Stimulated activated naive CD8-positive, alpha-beta T cell treated with anti-CD3 and anti-CD28 coated beads, Interleukin-15, amount 100 ng/mL, for 72 hours (primary cell): ENCODE data around the gene HSPB7.
"Not testable (repeated sequence)": the region's sequence is repeated elsewhere in the genome, so short reads cannot be mapped to it uniquely, and the experiment has no call there.

ENCODE experiments used
- ATAC-seq: fragments of 150-1000 bp; cut with Tn5 transposase; 2 replicates; pipeline ENCODE4 v1.10.0; 2021; ENCODE audit warnings: mild to moderate bottlenecking, moderate library complexity
- DNase-seq, 2 donors: peaks; one replicate each; pipeline ENCODE4 v3.0.0; 2021 to 2022
- H3K27ac Mint-ChIP-seq, 2 donors: one replicate each; pipeline ENCODE4 v1.8.0; 2022; ENCODE audit warnings: mild to moderate bottlenecking in 2 of 2, mixed read lengths in 2 of 2, moderate library complexity in 2 of 2
- H3K27me3 Mint-ChIP-seq: one replicate; pipeline ENCODE4 v1.8.0; 2022; ENCODE audit warnings: mixed read lengths
- H3K4me1 Mint-ChIP-seq: one replicate; pipeline ENCODE4 v1.8.0; 2022; ENCODE audit warnings: mild to moderate bottlenecking, mixed read lengths
- H3K4me3 Mint-ChIP-seq, 2 donors: one replicate each; pipeline ENCODE4 v1.8.0; 2022; ENCODE audit warnings: mild to moderate bottlenecking in 2 of 2, mixed read lengths in 2 of 2, moderate library complexity in 1 of 2
- H3K9me3 Mint-ChIP-seq, 2 donors: one replicate each; pipeline ENCODE4 v1.8.0; 2022; ENCODE audit warnings: mixed read lengths in 2 of 2

The HSPB7 gene

GRCh38 chr1:16055613-16056520 lies 38.0 kb upstream of the HSPB7 start:
- H3K4me1 Mint-ChIP-seq: peaks cover 8% of the 10 kb centered on the region
- no peak overlapping the region for H3K4me3 Mint-ChIP-seq
- DNase-seq (peak; percentile 85 to 87), ATAC-seq (peak; percentile 92)
- no peak overlapping the region for H3K27ac Mint-ChIP-seq
- peaks cover 20% of the 10 kb centered on the region for H3K27me3 Mint-ChIP-seq
- H3K9me3 Mint-ChIP-seq: no peaks in the 10 kb centered on the region

DNA sequence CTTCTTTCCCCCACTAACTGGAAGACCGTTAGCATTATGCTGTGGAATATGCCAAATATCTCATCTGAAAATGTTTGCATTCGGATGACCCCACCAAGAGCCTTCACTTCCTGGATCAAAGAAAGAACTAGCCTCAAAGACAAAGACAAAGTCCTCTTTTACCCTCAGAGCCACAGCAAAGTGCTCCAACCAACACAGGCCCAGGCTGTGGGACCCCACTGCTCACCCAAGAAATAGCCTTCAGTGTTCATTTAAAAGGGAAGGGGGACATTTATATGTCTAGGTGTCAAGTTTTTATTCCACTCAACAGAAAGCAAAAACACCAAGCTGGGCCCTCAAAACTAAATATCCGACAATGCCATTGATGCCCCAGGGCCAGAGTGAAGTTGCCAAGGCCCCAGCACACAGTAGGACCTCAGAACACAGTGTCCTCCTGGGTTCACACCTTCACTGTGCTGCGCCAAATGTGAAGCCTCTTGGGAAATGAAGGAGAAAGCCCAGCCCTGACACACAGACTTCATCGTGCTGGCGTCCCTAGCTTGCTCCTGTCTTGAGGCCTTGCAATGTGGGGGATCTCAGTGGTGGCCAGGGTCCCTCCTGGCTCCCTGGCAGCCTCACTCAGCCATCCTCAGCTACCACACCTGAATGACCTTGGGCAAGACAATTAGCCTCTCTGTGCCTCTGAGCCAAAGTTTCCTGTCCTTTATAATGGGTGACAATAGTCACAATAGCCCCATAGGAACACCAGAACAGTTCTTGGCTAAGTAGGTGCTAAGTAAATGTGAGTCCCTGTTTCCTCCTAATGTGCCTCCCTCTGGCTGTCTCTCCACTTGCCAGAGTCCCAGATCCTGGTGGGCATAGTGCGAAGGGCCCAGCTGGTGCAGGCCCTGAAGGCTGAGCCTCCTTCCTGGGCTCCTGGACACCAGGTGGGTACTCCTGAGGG lies 37.0 kb upstream of the HSPB7 start:
- Mint-ChIP-seq H3K9me3 (no peaks in the 10 kb centered on the region), H3K27ac (no peak overlapping the region), H3K4me3 (no peak overlapping the region), H3K4me1 (peaks cover 8% of the 10 kb centered on the region), H3K27me3 (peaks cover 28% of the 10 kb centered on the region)
- DNase-seq (no peak), ATAC-seq (no peak)

DNA sequence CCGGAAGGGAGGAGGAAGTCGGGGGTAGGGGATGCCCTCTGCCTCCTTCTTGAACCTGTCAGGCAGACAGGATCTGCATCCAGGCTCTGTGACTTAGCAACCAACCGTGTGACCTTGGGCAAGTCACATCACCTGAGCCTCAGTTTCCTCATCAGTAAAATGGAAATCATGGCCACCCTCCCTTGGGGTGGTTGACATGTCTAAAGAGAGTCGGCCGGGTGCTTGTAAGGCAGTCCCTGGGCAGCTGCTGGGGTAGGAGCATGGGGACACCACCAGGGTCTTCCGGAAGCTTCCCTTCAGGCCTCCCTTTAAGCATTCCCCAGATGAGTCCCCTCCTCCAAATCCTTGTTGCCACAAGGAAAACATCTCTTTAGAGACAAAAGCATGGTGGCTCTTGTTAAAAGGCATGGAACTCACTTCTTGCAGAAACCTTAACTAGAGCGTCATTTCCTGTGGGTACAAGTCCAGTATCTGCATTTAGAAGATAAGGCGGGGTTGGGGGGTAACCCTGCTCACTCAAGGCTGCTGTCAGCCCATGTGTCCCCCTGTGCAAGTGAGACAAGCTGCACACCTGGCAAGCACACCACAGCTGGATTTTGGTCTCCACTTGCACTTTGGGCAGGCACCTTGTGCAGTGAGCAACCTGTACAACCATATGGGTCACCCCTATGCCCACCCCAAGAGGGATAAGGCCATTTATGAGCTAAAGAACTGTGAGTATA lies 36.1 kb upstream of the HSPB7 start:
- ATAC-seq (no peak), DNase-seq (no peak)
- Mint-ChIP-seq H3K9me3 (no peaks in the 10 kb centered on the region), H3K27ac (no peak overlapping the region), H3K27me3 (peaks cover 36% of the 10 kb centered on the region), H3K4me3 (no peak overlapping the region), H3K4me1 (peaks cover 16% of the 10 kb centered on the region)

DNA sequence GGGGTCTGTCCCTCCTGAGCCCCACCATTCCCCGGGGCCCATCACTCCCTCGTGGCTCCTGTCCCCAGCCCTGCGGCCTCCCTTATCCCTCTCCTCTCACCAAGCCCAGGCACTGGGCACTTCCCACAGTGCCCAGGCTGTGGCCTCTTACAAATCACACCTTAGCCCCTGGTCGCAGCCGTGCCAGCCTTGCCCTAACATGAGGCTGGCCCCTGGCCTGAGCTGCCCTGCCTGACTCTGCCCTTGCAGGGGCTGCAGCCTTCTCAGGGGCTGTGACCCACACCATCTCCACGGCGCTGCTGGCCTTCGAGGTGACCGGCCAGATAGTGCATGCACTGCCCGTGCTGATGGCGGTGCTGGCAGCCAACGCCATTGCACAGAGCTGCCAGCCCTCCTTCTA lies 34.1 kb upstream of the HSPB7 start:
- H3K27me3 Mint-ChIP-seq: peaks cover 38% of the 10 kb centered on the region
- peaks cover 21% of the 10 kb centered on the region for H3K4me1 Mint-ChIP-seq
- not testable (repeated sequence) for H3K27ac Mint-ChIP-seq, H3K9me3 Mint-ChIP-seq, H3K4me3 Mint-ChIP-seq, ATAC-seq, DNase-seq

- ATAC-seq: no peak
- Mint-ChIP-seq H3K27ac (no peak overlapping the region), H3K4me1 (peaks cover 17% of the 10 kb centered on the region), H3K9me3 (no peaks in the 10 kb centered on the region), H3K27me3 (peaks cover 39% of the 10 kb centered on the region), H3K4me3 (no peak overlapping the region)
- DNase-seq: no peak
Measured at GRCh38 chr1:16051039-16051438, 33.2 kb upstream of the HSPB7 start.

- Mint-ChIP-seq H3K27ac (peak overlapping the region in 1 of 2 donors; percentile 25), H3K4me3 (no peak overlapping the region), H3K4me1 (peaks cover 13% of the 10 kb centered on the region), H3K9me3 (no peaks in the 10 kb centered on the region), H3K27me3 (peaks cover 39% of the 10 kb centered on the region)
- ATAC-seq (no peak), DNase-seq (no peak)
Measured at GRCh38 chr1:16050328-16050727, 32.5 kb upstream of the HSPB7 start.

DNA sequence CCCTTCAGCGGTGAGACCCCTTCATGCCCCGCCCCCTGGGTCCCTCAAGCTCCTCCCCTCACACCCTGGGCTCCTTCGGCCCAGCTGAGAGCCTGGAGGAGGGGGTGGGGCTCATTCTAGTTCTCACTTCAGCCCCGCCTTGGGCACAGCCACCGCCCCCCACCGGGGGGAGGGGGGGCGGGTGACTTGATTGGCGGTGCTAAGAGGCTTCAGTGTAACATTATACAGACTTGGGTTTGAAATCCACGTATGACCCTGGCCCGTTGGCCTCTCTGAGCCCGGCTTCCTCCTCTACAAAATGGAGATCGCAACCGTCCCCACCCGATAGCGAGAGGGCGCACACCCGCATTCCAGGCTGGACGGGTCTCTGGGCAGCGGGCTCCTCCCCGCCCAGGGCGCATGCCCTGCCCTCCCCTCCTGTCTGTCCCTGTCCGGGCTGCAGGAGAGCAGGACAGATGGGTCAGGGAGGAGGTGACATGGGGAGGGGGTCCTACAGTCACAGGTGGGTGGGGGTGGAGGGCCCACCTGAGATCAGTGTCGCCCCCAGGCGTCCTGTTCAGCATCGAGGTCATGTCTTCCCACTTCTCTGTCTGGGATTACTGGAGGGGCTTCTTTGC lies 30.8 kb upstream of the HSPB7 start:
- peak; percentile 43 for ATAC-seq
- peak; percentile 36 to 40 for DNase-seq
- Mint-ChIP-seq H3K27ac (no peak overlapping the region), H3K4me1 (peaks cover 13% of the 10 kb centered on the region), H3K27me3 (peaks cover 39% of the 10 kb centered on the region), H3K4me3 (peak overlapping the region; percentile 25 to 64), H3K9me3 (no peaks in the 10 kb centered on the region)

DNA sequence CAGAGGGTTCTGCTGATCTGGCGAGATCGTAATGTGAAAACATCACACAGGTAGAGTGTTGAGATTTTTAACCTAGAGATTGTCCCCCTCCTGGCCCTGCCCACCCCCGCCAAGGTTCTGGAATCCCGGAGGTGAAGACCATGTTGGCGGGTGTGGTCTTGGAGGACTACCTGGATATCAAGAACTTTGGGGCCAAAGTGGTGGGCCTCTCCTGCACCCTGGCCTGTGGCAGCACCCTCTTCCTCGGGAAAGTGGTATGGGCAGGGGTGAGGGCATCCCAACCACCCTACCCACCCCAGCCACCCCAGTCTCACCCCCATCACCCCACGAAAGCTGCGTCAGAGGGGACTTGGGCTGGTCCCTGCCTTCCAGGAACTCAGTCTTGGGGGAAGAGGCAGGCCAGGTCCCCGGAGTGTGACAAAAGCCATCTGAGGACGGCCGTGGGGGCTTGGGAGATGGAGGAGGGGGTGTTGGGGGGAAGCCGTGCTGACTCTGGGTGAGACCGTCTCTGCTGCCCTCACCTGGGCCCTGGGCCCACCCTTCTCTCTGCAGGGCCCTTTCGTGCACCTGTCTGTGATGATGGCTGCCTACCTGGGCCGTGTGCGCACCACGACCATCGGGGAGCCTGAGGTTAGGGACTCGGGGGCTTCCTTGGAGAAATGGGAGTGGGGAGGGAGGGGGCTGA lies 30.1 kb upstream of the HSPB7 start:
- DNase-seq: no peak
- no peak for ATAC-seq
- peaks cover 13% of the 10 kb centered on the region for H3K4me1 Mint-ChIP-seq
- H3K4me3 Mint-ChIP-seq: peak overlapping the region in 1 of 2 donors; percentile 9
- H3K9me3 Mint-ChIP-seq: no peaks in the 10 kb centered on the region
- H3K27ac Mint-ChIP-seq: no peak overlapping the region
- H3K27me3 Mint-ChIP-seq: peaks cover 39% of the 10 kb centered on the region

DNA sequence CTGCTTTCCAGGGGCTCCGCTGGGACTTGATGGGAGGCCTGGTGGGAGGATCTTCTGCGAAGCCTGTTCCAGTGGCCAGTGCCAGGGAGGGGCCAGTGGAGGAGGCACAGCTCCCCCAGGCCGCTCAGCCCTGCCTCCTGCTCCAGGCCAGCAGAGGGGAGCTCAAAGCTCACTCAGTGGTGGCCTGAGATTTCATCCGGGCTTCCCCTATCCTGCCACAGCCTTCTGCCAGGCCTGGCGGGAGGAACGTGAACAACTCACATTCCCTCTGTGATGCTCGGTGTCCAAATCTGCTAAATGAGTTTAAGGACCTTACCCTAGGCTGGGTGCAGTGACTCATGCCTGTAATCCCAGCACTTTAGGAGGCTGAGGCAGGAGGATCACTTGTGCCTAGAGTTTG lies 29.0 kb upstream of the HSPB7 start:
- H3K4me3 Mint-ChIP-seq: no peak overlapping the region
- DNase-seq: no peak
- peaks cover 13% of the 10 kb centered on the region for H3K4me1 Mint-ChIP-seq

GRCh38 chr1:16043950-16044349 lies 26.1 kb upstream of the HSPB7 start:
- DNase-seq (no peak), ATAC-seq (no peak)
- peak overlapping the region in 1 of 2 donors; percentile 48 for H3K27ac Mint-ChIP-seq
- H3K27me3 Mint-ChIP-seq: peaks cover 11% of the 10 kb centered on the region
- H3K4me1 Mint-ChIP-seq: peaks cover 5% of the 10 kb centered on the region
- H3K9me3 Mint-ChIP-seq: no peaks in the 10 kb centered on the region
- no peak overlapping the region for H3K4me3 Mint-ChIP-seq

More for the DNA sequence above, 29.0 kb upstream of the HSPB7 start:
- Mint-ChIP-seq H3K27me3 (peaks cover 34% of the 10 kb centered on the region), H3K27ac (no peak overlapping the region), H3K9me3 (no peaks in the 10 kb centered on the region)
- ATAC-seq: no peak

DNA sequence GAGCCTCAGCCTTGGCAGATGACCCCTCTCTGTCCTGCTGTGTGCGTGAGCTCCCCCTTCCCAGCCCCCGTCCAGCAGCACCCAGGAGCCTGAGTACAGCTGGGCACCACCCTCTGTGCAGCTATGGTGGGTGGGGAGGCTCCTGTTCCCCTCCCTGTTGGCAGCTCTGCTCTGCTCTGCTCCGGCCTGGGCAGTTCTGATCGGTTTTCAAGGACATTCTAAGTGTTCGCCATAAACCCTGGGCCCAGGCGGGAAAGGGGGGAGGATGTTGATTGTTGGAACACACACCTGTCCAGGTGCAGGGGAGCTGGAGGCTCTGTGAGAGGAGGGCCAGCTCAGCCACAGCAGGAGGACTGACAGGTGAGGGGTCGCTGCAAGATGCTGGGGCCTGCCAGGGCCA lies 25.7 kb upstream of the HSPB7 start, which contains the start of gene CLCNKB:
Gene CLCNKB (plus strand): TSS at position 262 of the 400 bp plus-strand sequence. CDS start 711 bp downstream, outside the sequence.
- Mint-ChIP-seq H3K4me3 (no peak within 1 kb of the TSS), H3K4me1 (peaks cover 1% of the 10 kb centered on the region), H3K27ac (peak within 1 kb of the TSS in 1 of 2 donors; percentile 48), H3K27me3 (peaks cover 11% of the 10 kb centered on the region), H3K9me3 (no peaks in the 10 kb centered on the region)
- no peak for ATAC-seq
- no peak for DNase-seq

DNA sequence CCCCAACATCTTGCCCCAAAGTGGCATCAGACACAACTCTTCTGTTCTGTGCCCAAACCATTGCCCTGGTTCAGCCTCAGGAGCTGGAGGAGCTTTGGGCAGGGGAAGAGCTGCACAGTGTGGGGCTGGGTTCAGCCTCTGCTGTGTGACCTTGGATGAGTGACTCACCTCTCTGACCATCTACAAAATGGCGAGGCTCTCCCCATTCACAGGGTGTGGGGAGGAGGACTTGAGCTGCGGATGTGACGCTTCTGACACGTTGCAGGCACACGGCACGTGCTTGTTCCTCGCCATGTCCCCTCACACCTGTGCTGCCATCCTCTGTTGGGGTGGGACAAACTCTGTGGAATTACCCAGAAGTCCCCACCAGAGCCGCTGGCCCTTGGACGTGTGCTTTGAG lies 24.8 kb upstream of the HSPB7 start:
- not testable (repeated sequence) for ATAC-seq, H3K4me3 Mint-ChIP-seq

DNA sequence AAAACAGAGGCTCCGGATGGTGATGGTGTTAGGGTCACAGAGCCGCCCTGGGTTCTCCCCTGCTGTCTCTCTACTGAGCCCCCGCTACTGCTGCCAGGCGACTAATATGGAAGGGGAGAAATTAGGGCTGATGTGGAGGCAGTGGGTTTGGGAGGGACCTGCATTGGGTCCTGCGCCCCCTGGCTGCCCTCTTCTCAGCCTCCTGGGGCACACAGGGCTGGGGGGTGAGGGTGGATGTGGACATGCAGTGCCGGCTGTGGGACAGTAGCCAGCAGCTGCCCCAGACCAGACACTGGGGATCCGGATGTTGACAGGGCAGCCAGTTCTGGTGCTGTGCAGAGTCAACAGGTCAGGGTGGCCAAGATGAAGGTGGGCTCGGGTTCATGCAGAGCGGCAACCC lies 24.3 kb upstream of the HSPB7 start:
- ATAC-seq: no peak
- H3K4me3 Mint-ChIP-seq: no peak overlapping the region
- H3K9me3 Mint-ChIP-seq: no peaks in the 10 kb centered on the region
- H3K27ac Mint-ChIP-seq: no peak overlapping the region
- peaks cover 2% of the 10 kb centered on the region for H3K27me3 Mint-ChIP-seq
- no peaks in the 10 kb centered on the region for H3K4me1 Mint-ChIP-seq
- no peak for DNase-seq

More for the DNA sequence above, 24.8 kb upstream of the HSPB7 start:
- H3K27me3 Mint-ChIP-seq, H3K27ac Mint-ChIP-seq, H3K4me1 Mint-ChIP-seq, DNase-seq, H3K9me3 Mint-ChIP-seq: not testable (repeated sequence)

DNA sequence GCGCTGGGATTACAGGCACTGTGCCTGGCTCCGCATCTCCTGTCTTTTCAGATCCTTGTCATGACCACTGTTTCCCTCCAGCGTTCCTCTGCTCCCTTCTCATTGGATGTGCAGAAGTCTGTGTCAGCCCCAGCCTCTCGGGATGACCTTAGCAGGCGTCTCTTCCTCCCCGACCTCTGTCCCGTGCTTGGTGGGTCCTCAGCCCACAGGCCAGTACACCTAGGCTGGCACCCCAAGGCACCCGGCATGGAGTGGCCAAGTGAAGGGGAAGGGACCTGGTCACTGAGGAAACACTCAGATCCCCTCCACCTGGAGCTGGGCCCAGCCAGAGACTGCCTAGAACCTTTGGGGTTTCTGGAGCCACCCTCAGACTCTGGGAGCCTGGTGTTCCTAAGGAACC lies 23.4 kb upstream of the HSPB7 start:
- Mint-ChIP-seq H3K4me3 (no peak overlapping the region), H3K4me1 (no peaks in the 10 kb centered on the region), H3K27ac (peak overlapping the region in 1 of 2 donors; percentile 69), H3K9me3 (no peaks in the 10 kb centered on the region), H3K27me3 (no peaks in the 10 kb centered on the region)
- ATAC-seq (no peak), DNase-seq (no peak)
